GM13977 (cell line): Measurements from ENCODE around the gene SETBP1.

Experiments
- DNase-seq: peaks from one replicate; pipeline ENCODE4 v3.0.0; 2012; ENCODE audit warnings: low spot score
- in situ Hi-C: fragments of 300-500 bp; cut with MboI; formaldehyde crosslinking; loops from one replicate; pipeline ENCODE4 v1.12.0; 2022; ENCODE audit warnings: low sequenced_read_pairs, low pct_unique_long_range_greater_than_20kb, mixed read lengths, inconsistent platforms; ENCODE audit not compliant: unreplicated experiment
- TF ChIP-seq, protein P1 (sequence below): IDR thresholded peaks from 2 replicates; pipeline ENCODE4 v1.5.1; 2012; ENCODE audit warnings: mild to moderate bottlenecking, control low read depth; ENCODE audit not compliant: insufficient read depth; ENCODE audit errors: extremely low read depth, missing control alignments

Gene SETBP1

GRCh38 chr18:45054636-45055035 lies 373.9 kb downstream of the SETBP1 start:
- in situ Hi-C loops, result no loop called here
- no peak for DNase-seq
- TF ChIP-seq, protein P1, sequence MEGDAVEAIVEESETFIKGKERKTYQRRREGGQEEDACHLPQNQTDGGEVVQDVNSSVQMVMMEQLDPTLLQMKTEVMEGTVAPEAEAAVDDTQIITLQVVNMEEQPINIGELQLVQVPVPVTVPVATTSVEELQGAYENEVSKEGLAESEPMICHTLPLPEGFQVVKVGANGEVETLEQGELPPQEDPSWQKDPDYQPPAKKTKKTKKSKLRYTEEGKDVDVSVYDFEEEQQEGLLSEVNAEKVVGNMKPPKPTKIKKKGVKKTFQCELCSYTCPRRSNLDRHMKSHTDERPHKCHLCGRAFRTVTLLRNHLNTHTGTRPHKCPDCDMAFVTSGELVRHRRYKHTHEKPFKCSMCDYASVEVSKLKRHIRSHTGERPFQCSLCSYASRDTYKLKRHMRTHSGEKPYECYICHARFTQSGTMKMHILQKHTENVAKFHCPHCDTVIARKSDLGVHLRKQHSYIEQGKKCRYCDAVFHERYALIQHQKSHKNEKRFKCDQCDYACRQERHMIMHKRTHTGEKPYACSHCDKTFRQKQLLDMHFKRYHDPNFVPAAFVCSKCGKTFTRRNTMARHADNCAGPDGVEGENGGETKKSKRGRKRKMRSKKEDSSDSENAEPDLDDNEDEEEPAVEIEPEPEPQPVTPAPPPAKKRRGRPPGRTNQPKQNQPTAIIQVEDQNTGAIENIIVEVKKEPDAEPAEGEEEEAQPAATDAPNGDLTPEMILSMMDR, result no peak

GRCh38 chr18:45055811-45056210 lies 375.1 kb downstream of the SETBP1 start:
- in situ Hi-C loops, result no loop called here
- TF ChIP-seq, protein P1, result no peak
- DNase-seq, result no peak

DNA sequence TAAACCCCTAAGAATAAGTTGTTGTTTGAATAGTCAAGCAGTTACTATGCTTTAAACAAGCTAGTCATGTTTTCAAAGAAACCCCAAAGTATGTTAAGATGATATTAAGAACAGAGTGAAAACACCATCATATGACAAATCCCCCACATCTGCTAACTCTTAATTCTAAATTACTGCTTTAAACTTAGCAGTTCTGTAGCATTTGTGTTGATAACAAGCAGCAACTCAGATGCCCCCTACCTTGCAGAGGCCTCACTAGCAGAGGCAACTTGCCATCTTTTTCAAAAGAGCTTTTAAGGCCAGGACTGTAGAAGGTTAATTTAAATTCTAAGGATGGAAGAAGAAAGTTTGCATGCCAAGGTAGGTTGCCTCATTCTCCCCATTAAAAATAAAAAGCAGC lies 376.2 kb downstream of the SETBP1 start:
- DNase-seq, result no peak
- TF ChIP-seq, protein P1, result no peak
- in situ Hi-C loops, result no loop called here

- in situ Hi-C loops, result no loop called here
Measured at GRCh38 chr18:45057955-45058600, 377.4 kb downstream of the SETBP1 start.

DNA sequence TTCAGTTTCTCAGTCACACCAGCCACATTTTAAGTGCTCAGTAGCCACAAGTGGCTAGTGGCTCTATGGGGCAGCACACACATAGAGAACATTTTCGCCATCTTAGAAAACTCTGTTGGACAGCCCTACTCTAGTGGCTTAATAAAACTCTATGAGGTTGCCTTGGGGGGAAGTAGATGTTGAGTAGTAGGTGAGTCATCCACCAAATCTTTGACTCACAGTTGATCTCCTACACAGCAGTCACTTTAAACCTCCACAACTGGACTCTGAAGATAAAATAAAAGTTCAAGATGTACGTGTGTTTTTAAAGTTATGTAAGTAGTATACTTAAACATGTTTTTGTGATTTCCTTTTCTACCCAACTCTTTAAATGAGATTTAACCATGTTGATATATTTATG lies 379.0 kb downstream of the SETBP1 start:
- TF ChIP-seq, protein P1, result no peak
- in situ Hi-C loops, result no loop called here
- no peak for DNase-seq

More at GRCh38 chr18:45057955-45058600, 377.4 kb downstream of the SETBP1 start:
- no peak for DNase-seq
- TF ChIP-seq, protein P1, result no peak

DNA sequence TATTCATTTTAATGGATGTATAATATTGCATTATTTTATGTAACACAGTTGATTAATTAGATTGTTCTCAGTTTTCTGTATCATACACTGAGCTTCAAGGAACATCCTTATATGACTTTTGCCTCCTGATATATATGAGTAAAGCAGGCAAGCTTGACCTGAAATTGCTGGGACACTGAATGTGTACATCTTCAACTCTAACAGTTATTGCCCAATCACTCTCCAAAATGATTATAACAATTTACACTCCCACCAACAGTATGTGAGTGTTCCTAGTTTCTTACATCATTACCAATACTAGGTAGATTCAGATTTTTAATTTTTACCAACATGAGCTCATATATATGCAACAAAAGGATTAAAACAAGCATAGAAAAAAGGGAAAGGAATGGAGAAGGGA lies 379.4 kb downstream of the SETBP1 start:
- TF ChIP-seq, protein P1, result no peak
- no peak for DNase-seq
- in situ Hi-C loops, result no loop called here
